ENCODE data around the gene ARSJ. TPM values are rescaled to one million over a fixed set of nuclear protein-coding genes. Genes with fewer than 3 reads are reported as not detected.

ARSJ gene
- total RNA-seq, 2 experiments from 2014 or later = not detected

DNA sequence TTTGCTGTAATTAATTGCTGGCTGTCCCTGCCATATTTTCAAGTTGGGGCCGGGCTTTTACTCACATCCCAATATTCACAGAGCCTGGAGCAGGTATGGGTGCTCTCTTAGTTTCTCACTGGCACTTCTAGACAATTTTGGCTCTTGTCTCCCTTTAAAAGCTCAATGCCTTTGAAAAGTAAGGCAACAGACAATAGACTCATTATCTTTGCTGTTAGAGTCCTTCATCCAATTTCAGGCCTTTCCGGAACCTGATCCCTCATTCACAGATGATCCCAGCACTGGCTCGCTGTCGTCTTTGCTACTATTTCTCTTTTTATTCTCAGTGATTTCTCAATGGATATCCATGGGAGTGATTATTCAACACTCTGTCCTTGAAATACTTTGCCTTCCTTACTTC is 6.7 kb downstream of the ARSJ start:
- intact Hi-C loops (cut with micrococcal nuclease) = no loop called here
- no peaks in the 10 kb centered on the region for H3K4me1 Mint-ChIP-seq (ENCODE audit: low read depth)
- H3K36me3 Mint-ChIP-seq (ENCODE audit: low read depth) = no peaks in the 10 kb centered on the region
- ATAC-seq (no peak), DNase-seq (no peak)
- H3K9me3 Mint-ChIP-seq = peaks cover 9% of the 10 kb centered on the region
- no peak overlapping the region for H3K27ac Mint-ChIP-seq
- CTCF ChIA-PET = no interaction called here
- POLR2A ChIA-PET = no interaction called here
- H3K4me3 Mint-ChIP-seq = no peak overlapping the region
- TF ChIP-seq CTCF (IDR thresholded peaks at IDR 0.05) = no peak
- peaks cover 10% of the 10 kb centered on the region for H3K27me3 Mint-ChIP-seq

DNA sequence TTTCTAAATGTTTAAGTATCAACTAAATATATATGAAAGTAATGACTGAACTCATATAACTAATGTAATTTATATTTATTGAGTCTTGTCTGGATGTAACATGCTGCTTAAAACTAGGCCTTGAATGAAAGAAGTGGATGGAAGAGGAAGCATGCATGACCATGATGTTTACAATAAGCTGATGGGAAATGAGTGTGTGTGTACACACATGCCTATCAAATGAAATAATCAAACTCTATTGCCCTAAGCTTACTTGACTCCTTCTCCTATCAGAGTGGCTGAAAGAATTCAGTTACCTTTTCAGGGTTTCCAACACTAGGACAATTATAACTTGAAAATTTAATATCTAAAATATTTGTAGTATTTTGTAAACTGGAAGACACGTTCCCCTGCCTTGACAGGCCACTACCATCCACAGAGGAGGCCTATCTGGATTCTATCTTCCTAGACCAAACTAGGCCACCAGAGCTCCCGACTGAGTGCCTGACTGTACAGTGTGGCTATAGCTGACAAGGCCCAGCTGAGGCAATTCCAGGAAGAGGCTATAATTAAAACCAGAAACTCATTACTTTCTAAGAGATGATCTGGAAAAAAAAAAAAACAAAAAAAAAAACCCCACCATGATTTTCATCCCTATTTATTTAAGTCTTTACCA is 7.6 kb downstream of the ARSJ start:
- no peaks in the 10 kb centered on the region for H3K4me1 Mint-ChIP-seq (ENCODE audit: low read depth)
- peaks cover 9% of the 10 kb centered on the region for H3K9me3 Mint-ChIP-seq
- ChIA-PET CTCF (interaction anchor here (1.0 kb wide), 1 partner anchor 19 kb away, joined by 3 read pairs; no protein-coding TSS in a partner anchor), POLR2A (no interaction called here)
- H3K4me3 Mint-ChIP-seq = no peak overlapping the region
- TF ChIP-seq CTCF (IDR thresholded peaks at IDR 0.05) = no peak
- intact Hi-C loops (cut with micrococcal nuclease) = no loop called here
- no peak for DNase-seq
- H3K27me3 Mint-ChIP-seq = peaks cover 10% of the 10 kb centered on the region
- ATAC-seq = no peak
- H3K27ac Mint-ChIP-seq = no peak overlapping the region
- no peaks in the 10 kb centered on the region for H3K36me3 Mint-ChIP-seq (ENCODE audit: low read depth)

- Mint-ChIP-seq H3K27ac (no peak overlapping the region), H3K27me3 (peaks cover 7% of the 10 kb centered on the region), H3K4me3 (no peak overlapping the region), H3K9me3 (peaks cover 9% of the 10 kb centered on the region), H3K36me3 (ENCODE audit: low read depth) (no peaks in the 10 kb centered on the region), H3K4me1 (ENCODE audit: low read depth) (no peaks in the 10 kb centered on the region)
- ChIA-PET CTCF (interaction anchor here (1.5 to 2.4 kb wide), 2 partner anchors 17 to 21 kb away, joined by 3 to 7 read pairs; no protein-coding TSS in a partner anchor), POLR2A (no interaction called here)
- ATAC-seq = no peak
- no peak for TF ChIP-seq CTCF (IDR thresholded peaks at IDR 0.05)
- DNase-seq = no peak
- intact Hi-C loops (cut with micrococcal nuclease) = no loop called here
Measured at GRCh38 chr4:113969709-113970334, 9.6 kb downstream of the ARSJ start.

- POLR2A ChIA-PET = no interaction called here
Measured at GRCh38 chr4:113968473-113968872, 11.0 kb downstream of the ARSJ start.

More at GRCh38 chr4:113968473-113968872, 11.0 kb downstream of the ARSJ start:
- Mint-ChIP-seq H3K4me3 (no peak overlapping the region), H3K9me3 (peaks cover 1% of the 10 kb centered on the region), H3K4me1 (ENCODE audit: low read depth) (no peaks in the 10 kb centered on the region), H3K27ac (no peak overlapping the region), H3K27me3 (peaks cover 6% of the 10 kb centered on the region), H3K36me3 (ENCODE audit: low read depth) (no peaks in the 10 kb centered on the region)
- DNase-seq (no peak), ATAC-seq (no peak)
- CTCF ChIA-PET = no interaction called here
- TF ChIP-seq CTCF (IDR thresholded peaks at IDR 0.05) = no peak
- intact Hi-C loops (cut with micrococcal nuclease) = no loop called here

Measured in activated CD8-positive, alpha-beta T cell treated with anti-CD3 and anti-CD28 coated beads for 36 hours (primary cell).